Melanocyte of skin (primary cell): ENCODE data around the gene KATNBL1. TPM values are rescaled to one million over a fixed set of nuclear protein-coding genes. Genes with fewer than 3 reads are reported as not detected.

Source experiments
- total RNA-seq, 2 donors: library from RNA; depleted of rRNA; stranded (reverse); fragments of >200 nt; gene quantifications; 2 replicates each; pipeline ENCODE4 v1.2.3, GENCODE V29; 2012

Gene KATNBL1, protein sequence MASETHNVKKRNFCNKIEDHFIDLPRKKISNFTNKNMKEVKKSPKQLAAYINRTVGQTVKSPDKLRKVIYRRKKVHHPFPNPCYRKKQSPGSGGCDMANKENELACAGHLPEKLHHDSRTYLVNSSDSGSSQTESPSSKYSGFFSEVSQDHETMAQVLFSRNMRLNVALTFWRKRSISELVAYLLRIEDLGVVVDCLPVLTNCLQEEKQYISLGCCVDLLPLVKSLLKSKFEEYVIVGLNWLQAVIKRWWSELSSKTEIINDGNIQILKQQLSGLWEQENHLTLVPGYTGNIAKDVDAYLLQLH
- total RNA-seq = 10 to 100 TPM; 28.6 to 45.3 TPM

DNA sequence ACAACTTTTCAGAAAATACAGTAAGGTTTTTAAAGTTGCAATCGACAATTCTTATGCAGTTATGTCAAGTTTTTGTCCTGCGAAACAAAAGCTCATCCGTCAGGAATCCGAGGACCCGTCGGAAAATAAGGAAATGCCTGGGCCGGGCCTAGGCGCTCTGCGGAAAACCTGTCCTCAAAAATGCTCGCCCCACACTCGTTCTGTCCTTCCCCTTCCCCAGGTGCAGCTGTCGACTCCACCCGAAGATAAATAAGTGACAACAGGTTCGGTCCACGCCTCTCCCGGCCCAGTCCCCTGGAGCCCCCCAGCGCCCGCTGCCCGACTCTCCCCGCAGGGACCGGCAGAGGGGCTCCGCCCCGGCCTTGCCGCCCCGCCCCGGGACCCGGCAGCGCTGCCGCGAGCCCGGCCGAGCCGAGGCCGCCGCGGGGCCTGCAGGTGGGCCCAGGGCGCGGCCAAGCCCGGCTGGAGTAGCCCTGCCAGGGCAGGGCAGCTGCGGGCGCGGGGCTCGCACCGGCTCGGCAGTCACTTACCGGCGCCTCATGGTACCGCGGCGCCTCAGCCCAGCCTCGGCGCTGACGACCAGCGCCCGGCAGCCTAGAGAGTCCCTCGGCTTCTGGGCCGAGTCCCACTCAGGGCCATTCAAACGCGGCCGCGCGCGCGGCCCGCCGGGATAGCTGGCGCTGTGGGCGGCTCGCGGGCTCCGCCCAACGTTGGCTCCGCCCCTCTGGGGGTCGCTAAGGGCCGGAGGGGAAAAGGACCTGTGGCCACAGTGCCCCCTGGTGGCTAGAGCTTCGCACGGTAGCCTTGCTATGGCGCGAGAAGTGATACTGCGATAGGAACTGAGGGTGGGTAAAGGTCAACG lies at the start of gene KATNBL1:
TSS of gene KATNBL1 (minus strand) at position 676 of the 862 bp plus-strand sequence. CDS start 46,420 bp downstream, outside the sequence.

DNA sequence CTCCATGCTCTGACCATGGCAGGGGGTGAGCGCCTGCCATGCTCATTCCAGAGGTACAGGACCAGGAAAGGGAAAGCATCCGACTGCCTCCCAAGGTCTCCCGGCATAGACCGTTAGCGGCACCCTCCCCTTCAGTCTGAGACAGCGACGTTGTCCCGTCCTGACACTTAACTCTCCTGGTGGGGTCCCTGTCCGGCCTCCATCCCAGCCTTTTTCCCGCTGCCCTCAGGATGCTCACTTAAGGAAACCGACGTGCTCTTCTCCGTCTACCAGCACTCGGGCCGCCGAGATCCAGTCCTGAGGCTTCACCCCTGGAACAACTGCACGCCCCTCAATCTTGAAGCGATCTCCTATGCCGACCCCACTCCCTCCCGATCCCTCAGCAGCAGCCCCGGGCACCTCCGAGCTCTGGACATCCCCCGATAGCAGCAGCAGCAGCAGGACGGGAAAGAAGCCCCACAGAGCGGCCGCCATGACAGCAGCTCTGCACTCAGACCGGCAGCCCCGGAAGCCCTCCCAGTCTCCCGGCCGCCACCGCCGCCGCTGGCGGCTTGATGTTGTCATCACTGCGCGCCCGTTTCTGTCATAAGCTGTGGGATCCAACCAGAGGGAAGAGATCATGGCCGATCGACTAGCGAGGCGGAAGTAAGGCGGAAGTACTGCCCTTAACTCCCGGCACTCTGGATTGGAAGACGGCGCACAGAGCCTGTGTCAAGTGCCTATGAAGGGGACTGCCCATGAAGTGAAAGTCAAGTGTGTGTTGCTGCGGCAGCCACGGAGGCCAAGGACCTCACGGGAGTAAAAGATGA lies 108.3 kb downstream of the KATNBL1 start, which contains the start of the genes EMC7 and PGBD4:
TSS of gene EMC7 (minus strand) at position 497 of the 809 bp plus-strand sequence. CDS start at position 474, 23 bp downstream.
TSS of gene PGBD4 (plus strand) at position 718 of the 809 bp plus-strand sequence. CDS start 449 bp downstream, outside the sequence.

Other genes starting within 250 kb of the KATNBL1 start
- not detected for gene CHRM5, start 241.6 kb downstream of the KATNBL1 start, total RNA-seq
- gene AVEN, start 170.9 kb downstream of the KATNBL1 start, total RNA-seq = 10 to 100 TPM in 1 of 2 donors, 1 to 10 TPM in 1; 7.2 to 13.0 TPM
- gene EMC7, start 108.2 kb downstream of the KATNBL1 start, total RNA-seq = 10 to 100 TPM; 50.6 to 67.3 TPM
- gene PGBD4, start 108.0 kb downstream of the KATNBL1 start, total RNA-seq = 1 to 10 TPM; 1.7 TPM
- 100 to 1,000 TPM in 1 of 2 donors, 10 to 100 TPM in 1; 99.8 to 142 TPM for gene EMC4, start 14.9 kb upstream of the KATNBL1 start, total RNA-seq
- gene SLC12A6, start 127.7 kb upstream of the KATNBL1 start, total RNA-seq = 1 to 10 TPM; 6.0 to 7.2 TPM
- gene NOP10, start 133.0 kb upstream of the KATNBL1 start, total RNA-seq = 100 to 1,000 TPM; 276 to 415 TPM
- gene NUTM1, start 133.2 kb upstream of the KATNBL1 start, total RNA-seq = not detected
- gene LPCAT4, start 157.1 kb upstream of the KATNBL1 start, total RNA-seq = 10 to 100 TPM in 1 of 2 donors, 1 to 10 TPM in 1; 5.5 to 11.0 TPM
- 1 to 10 TPM; 2.3 to 6.2 TPM for gene GOLGA8A, start 227.7 kb upstream of the KATNBL1 start, total RNA-seq